ENCODE data around the gene ACTR3C.
A peak's percentile ranks its signal among the peaks of the same experiment; 100 is the strongest.
"Not testable (repeated sequence)": the region's sequence is repeated elsewhere in the genome, so short reads cannot be mapped to it uniquely, and the experiment has no call there.

The ACTR3C gene

DNA sequence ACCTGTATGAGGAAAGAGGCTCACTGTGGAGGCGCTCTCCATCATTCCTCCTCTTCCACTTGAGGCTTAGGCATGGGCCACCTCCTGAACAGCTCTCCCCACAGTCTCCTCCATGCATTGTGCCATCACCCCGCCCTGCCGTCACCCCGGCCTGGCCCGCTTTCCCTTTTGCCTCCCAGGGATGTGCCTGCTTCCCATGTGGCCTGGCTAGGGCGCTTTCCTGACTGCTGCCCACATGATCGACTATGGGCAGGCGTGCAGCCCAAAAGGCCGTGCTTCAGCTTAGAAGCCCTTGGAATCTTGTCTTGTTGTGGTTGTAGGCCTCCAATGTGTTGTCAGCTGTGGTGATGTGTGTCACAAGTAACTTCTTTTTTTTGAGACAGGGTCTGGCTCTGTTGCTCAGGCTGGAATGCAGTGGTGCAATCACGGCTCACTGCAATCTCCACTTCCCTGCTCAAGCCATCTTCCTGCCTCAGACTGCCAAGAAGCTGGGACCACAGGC lies 1.8 kb upstream of the ACTR3C start:
- H3K4me3 ChIP-seq (replicated peaks; ENCODE audit: low read depth, low read length) = no peak overlapping the region
- TF ChIP-seq, protein P1, sequence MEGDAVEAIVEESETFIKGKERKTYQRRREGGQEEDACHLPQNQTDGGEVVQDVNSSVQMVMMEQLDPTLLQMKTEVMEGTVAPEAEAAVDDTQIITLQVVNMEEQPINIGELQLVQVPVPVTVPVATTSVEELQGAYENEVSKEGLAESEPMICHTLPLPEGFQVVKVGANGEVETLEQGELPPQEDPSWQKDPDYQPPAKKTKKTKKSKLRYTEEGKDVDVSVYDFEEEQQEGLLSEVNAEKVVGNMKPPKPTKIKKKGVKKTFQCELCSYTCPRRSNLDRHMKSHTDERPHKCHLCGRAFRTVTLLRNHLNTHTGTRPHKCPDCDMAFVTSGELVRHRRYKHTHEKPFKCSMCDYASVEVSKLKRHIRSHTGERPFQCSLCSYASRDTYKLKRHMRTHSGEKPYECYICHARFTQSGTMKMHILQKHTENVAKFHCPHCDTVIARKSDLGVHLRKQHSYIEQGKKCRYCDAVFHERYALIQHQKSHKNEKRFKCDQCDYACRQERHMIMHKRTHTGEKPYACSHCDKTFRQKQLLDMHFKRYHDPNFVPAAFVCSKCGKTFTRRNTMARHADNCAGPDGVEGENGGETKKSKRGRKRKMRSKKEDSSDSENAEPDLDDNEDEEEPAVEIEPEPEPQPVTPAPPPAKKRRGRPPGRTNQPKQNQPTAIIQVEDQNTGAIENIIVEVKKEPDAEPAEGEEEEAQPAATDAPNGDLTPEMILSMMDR (IDR thresholded peaks at IDR 0.05; ENCODE audit: low read depth, low read length, missing control alignments) = no peak
- no peak for DNase-seq (ENCODE audit: extremely low read depth, low read depth)

DNA sequence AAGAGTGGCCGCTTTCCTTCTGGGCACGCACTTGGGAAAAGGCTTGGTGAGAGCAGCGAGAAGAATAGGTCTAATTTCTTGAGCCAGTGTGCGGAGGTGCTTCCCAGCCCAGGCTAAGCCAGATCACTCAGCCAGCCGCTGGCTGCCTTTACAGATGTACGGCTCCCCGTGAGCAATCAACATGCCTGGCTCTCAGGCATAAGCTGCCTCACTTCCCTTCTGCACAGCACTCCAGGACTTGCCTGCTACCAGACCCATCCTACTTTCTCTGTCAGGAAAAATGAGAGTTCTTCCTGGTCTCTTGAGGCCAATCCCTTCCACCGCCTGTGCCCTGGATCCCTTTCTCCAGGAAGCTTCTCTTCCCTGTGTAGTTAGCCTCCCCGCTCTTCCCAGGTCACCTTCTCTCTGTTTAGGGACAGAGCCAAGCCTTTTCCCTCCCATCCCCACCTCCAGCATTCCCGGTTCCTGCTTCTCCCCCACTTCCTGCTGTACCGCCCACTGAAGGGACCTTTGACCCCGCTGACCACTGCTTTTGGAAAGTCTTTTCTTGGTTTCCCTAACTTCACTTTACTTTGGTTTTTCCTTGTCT lies 1.1 kb upstream of the ACTR3C start:
- DNase-seq (ENCODE audit: extremely low read depth, low read depth) = no peak
- peak overlapping the region; percentile 42; the same call in 1 of the 2 replicates for H3K4me3 ChIP-seq (replicated peaks; ENCODE audit: low read depth, low read length)
- TF ChIP-seq, protein P1 (IDR thresholded peaks at IDR 0.05; ENCODE audit: low read depth, low read length, missing control alignments) = no peak

DNA sequence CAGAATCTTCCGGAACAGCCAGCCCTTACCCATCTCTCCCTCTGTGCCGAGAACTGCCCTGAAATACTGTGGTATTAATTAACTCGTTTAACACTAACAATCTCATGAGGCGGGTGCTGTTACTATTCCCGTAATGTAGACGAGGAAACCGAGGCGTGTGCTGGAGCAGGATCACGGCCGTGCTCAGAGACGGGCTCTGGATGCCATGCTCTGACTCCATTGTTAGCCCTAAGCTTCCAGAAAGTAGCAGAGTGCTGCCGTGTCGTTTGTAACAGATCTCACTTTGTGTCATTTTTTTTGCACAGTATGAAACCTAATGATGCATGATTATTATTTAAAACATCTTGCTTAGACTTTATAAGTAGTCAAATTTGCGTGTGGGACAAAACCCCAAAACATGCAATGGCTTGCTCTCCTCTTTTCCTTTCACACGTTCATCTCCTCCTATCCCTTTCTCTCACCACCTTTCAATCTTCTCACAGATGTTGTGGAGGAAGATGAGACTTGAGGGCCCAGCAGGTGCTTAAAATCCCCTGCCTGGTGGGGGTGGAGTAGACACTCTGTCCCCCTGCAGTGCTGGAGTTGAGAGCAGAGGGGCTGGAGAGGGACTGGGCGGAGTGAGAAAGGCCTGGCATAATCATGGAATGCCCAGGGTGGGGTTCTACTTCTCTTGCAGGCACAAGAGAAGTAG lies 482 bp upstream of the ACTR3C start:
- DNase-seq (ENCODE audit: extremely low read depth, low read depth) = no peak
- H3K4me3 ChIP-seq (replicated peaks; ENCODE audit: low read depth, low read length) = peak overlapping the region; percentile 42
- TF ChIP-seq, protein P1 (IDR thresholded peaks at IDR 0.05; ENCODE audit: low read depth, low read length, missing control alignments) = no peak

DNA sequence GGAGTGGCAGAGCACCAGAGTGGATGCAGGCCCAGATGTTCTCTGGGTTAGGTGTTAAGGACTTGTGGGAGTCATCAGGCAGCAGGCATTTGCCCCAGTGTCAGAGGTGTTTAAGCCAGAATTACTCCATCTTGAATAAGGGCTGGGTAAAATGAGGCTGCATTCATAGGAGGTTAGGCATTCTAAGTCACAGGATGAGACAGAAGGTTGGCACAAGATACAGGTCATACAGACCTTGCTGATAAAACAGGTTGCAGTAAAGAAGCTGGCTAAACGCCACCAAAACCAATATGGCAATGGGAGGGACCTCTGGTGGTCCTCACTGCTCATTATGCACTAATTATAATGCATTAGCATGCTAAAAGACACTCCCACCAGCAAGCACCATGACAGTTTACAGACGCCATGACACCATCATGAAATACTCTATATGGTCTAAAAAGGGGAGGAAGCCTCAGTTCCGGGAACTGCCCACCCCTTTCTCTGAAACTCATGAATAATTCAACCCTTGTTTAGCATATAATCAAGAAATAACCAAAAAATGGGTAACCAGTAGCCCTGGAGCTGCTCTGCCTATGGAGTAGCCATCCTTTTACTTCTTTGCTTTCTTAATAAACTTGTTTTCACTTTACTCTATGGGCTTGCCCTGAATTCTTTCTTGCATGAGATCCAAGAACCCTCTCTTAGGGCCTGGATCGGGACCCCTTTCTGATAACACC lies 1.1 kb downstream of the ACTR3C start:
- H3K4me3 ChIP-seq (replicated peaks; ENCODE audit: low read depth, low read length) = no peak overlapping the region
- TF ChIP-seq, protein P1 (IDR thresholded peaks at IDR 0.05; ENCODE audit: low read depth, low read length, missing control alignments) = no peak
- no peak for DNase-seq (ENCODE audit: extremely low read depth, low read depth)

DNA sequence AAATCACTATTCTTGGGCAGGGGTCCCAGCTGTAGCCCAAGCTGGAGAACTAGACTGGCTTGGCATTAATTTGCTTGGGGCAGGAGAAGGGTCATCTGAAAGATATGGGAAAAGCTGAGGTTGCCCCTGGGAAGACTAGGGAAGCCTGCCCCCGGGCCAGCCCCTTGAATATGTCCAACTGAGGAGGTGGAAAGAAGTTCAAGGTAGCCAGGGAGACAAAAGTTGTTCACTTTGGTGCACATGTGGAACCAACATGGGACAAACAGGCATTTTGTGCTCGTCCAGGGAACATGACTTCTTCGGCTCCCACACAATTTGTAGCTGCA lies 1.6 kb downstream of the ACTR3C start:
- TF ChIP-seq, protein P1 (IDR thresholded peaks at IDR 0.05; ENCODE audit: low read depth, low read length, missing control alignments) = no peak
- DNase-seq (ENCODE audit: extremely low read depth, low read depth) = no peak
- no peak overlapping the region for H3K4me3 ChIP-seq (replicated peaks; ENCODE audit: low read depth, low read length)

DNA sequence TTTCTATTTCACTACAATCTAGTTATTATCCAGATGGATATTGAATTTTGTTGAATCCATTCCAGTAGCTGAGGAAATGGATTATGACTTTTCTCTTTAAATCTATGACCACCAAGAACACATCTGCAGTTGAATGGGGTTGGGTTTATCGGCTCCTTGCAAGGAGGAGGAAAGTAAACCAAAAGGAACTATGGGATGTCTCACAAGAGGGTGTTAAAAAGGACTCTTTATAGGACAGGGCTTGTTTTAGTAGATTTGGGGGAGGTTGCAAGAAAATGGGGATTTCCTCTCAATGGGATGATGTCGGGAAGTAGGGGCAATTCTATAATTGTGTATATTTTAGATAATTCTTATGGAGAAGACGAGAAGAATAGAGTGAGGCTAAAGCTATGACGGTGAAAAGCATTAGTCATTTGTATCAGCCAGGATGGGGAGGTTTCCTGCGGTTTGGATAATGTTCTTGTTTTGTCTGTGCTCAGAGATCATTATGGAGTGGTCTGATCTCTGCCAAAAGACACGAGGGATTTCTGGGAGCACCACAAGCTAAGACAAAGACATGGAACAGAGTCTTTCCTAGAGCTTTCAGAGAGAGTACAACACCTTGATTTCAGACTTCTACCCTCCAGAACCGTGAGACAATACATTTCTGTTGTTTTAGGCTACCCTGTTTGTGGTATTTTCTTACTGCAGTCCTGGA lies 5.4 kb downstream of the ACTR3C start:
- H3K4me3 ChIP-seq (replicated peaks; ENCODE audit: low read depth, low read length) = no peak overlapping the region
- TF ChIP-seq, protein P1 (IDR thresholded peaks at IDR 0.05; ENCODE audit: low read depth, low read length, missing control alignments) = no peak
- DNase-seq (ENCODE audit: extremely low read depth, low read depth) = no peak

DNA sequence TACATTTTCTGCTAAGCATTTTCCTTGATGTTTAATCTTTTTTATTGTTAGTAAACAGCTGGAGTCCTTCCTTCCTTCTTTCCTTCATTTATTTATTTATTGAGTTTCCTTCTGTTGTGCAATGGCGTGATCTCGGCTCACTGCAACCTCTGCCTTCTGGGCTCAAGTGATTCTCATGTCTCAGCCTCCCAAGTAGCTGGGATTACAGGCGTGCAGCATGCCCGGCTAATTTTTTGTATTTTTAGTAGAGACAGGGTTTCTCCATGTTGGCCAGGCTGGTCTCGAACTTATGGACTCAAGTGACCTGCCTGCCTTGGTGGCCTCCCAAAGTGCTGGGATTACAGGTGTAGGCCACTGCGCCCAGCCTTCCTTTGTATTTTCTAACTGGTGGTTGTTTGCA lies 6.4 kb downstream of the ACTR3C start:
- H3K4me3 ChIP-seq (replicated peaks; ENCODE audit: low read depth, low read length); DNase-seq (ENCODE audit: extremely low read depth, low read depth): not testable (repeated sequence)
